Stomach (tissue), 9 donors: ENCODE data around the gene MIS12. TPM values are rescaled to one million over a fixed set of nuclear protein-coding genes. Genes with fewer than 3 reads are reported as not detected.

Source experiments
- DNase-seq, 2 donors: peaks; one replicate each; pipeline versions ENCODE4 v3.0.0 to v3.0.0-alpha.2; 2013 to 2019
- H3K27ac ChIP-seq, 5 donors: fragments of 200-600 bp in 4 of 5; sonication (generic) in 4 of 5; one replicate each; pipeline ENCODE4 v1.5.1; 2013 to 2019; ENCODE audit warnings: mild to moderate bottlenecking in 1 of 5, moderate library complexity in 1 of 5
- H3K27me3 ChIP-seq, 3 donors: fragments of 200-600 bp; sonication (generic); one replicate each; pipeline ENCODE4 v1.5.1; 2017 to 2019; ENCODE audit warnings: mixed run types in 1 of 3
- H3K36me3 ChIP-seq, 4 donors: fragments of 200-600 bp; sonication (generic); 1 replicate in 3 of 4; 2 replicates in 1 of 4; pipeline ENCODE4 v1.5.1; 2016 to 2019
- H3K4me1 ChIP-seq, 4 donors: fragments of 200-600 bp; sonication (generic); one replicate each; pipeline ENCODE4 v1.5.1; 2016 to 2019
- H3K4me3 ChIP-seq, 4 donors: fragments of 200-600 bp; sonication (generic) in 3 of 4; one replicate each; pipeline ENCODE4 v1.5.1; 2016 to 2019; ENCODE audit warnings: mild to moderate bottlenecking in 1 of 4
- H3K9me3 ChIP-seq, 4 donors: fragments of 200-600 bp; sonication (generic); one replicate each; pipeline ENCODE4 v1.5.1; 2016 to 2019
- CTCF ChIP-seq, 7 experiments: fragments of 450-650 bp in 4 of 7; fragments of 200-600 bp in 3 of 7; sonication (generic) in 3 of 7; IDR thresholded peaks; one replicate each; pipeline ENCODE4 v1.5.1; 2016 to 2019; ENCODE audit warnings: antibody characterized with exemption in 7 of 7, control low read depth in 2 of 7, mild to moderate bottlenecking in 1 of 7
- EP300 ChIP-seq: sonication (generic); formaldehyde crosslinking; IDR thresholded peaks from one replicate; pipeline ENCODE4 v1.6.1; 2017; ENCODE audit warnings: antibody characterized with exemption
- POLR2A ChIP-seq, 4 donors: fragments of 450-650 bp; IDR thresholded peaks; one replicate each; pipeline ENCODE4 v1.6.1; 2016; ENCODE audit warnings: antibody characterized with exemption in 4 of 4, control low read depth in 2 of 4, mild to moderate bottlenecking in 1 of 4, moderate library complexity in 1 of 4
- POLR2AphosphoS5 ChIP-seq, 3 donors: sonication (generic); formaldehyde crosslinking; IDR thresholded peaks; one replicate each; pipeline ENCODE4 v1.6.1; 2016; ENCODE audit warnings: antibody characterized with exemption in 3 of 3
- WGBS, 5 donors: extraction: QIAGEN DNeasy Blood & Tissue Kit in 3 of 5; methylation state at CpG; one replicate each; pipeline versions ENCODE4 v1.1.5 to v1.1.7; 2013 to 2018; 5-methylcytosine and 5-hydroxymethylcytosine counted together
- intact Hi-C: fragments of 100-400 bp; cut with DNase I; formaldehyde crosslinking; loops from one replicate; pipeline ENCODE4 v1.15.1; 2023; ENCODE audit warnings: low total_unique reads
- polyA plus RNA-seq, 3 donors: library from polyadenylated mRNA; stranded (reverse); fragments of 200-250 nt; gene quantifications; one replicate each; pipeline ENCODE4 v1.2.3, GENCODE V29; 2013
- total RNA-seq, 5 donors: library from RNA; depleted of rRNA; stranded (reverse); fragments of >200 nt; gene quantifications; one replicate each; pipeline versions ENCODE4 v1.1.0 to v1.2.3, GENCODE V29; 2014 to 2016
- donor health status: healthy with polysubstance abuse.
- donor health status: Bipolar disorder and iron deficiency.
- donor health status: healthy.

Gene MIS12
- total and polyA plus RNA-seq, 8 donors = 7.5 to 43.3 (median 13.6) TPM; not detected in 1

GRCh38 chr17:5443728-5444127, 42.6 kb upstream of the MIS12 start:
- Histone ChIP-seq H3K4me3 (no peak overlapping the region), H3K36me3 (peaks cover 17 to 71% (median 66%) of the 10 kb centered on the region in 4 donors), H3K4me1 (peaks cover 0 to 8% (median 7%) of the 10 kb centered on the region in 4 donors), H3K9me3 (no peaks in the 10 kb centered on the region), H3K27ac (no peak overlapping the region), H3K27me3 (no peaks in the 10 kb centered on the region)
- intact Hi-C loops = no loop called here
- WGBS, 5 donors = 96 to 98% (median 97%) methylated on average over 5 to 6 of the region's 6 CpGs
- no peak for DNase-seq
- TF ChIP-seq EP300 (no peak), POLR2AphosphoS5 (IDR thresholded peaks at IDR 0.05) (no peak), POLR2A (IDR thresholded peaks at IDR 0.05) (no peak), CTCF (IDR thresholded peaks at IDR 0.05) (no peak)

GRCh38 chr17:5444209-5444608, 42.2 kb upstream of the MIS12 start:
- DNase-seq = no peak
- peaks cover 21 to 76% (median 71%) of the 10 kb centered on the region in 4 donors for H3K36me3 ChIP-seq
- intact Hi-C loops = no loop called here
- TF ChIP-seq POLR2A (IDR thresholded peaks at IDR 0.05) (no peak), EP300 (no peak), CTCF (IDR thresholded peaks at IDR 0.05) (no peak), POLR2AphosphoS5 (IDR thresholded peaks at IDR 0.05) (no peak)
- H3K4me1 ChIP-seq = peaks cover 0 to 6% (median 6%) of the 10 kb centered on the region in 4 donors
- H3K27me3 ChIP-seq = no peaks in the 10 kb centered on the region
- no peak overlapping the region for H3K4me3 ChIP-seq
- H3K9me3 ChIP-seq = no peaks in the 10 kb centered on the region
- H3K27ac ChIP-seq = no peak overlapping the region
- WGBS, 5 donors = 80 to 96% (median 93%) methylated on average over 6 to 22 of the region's 22 CpGs

GRCh38 chr17:5446786-5447185, 39.6 kb upstream of the MIS12 start:
- no peak overlapping the region for H3K27ac ChIP-seq
- intact Hi-C loops = no loop called here
- TF ChIP-seq POLR2AphosphoS5 (IDR thresholded peaks at IDR 0.05) = no peak
- no peak for TF ChIP-seq POLR2A (IDR thresholded peaks at IDR 0.05)
- no peak for TF ChIP-seq CTCF (IDR thresholded peaks at IDR 0.05)
- TF ChIP-seq EP300 = no peak
- no peaks in the 10 kb centered on the region for H3K27me3 ChIP-seq
- no peak for DNase-seq
- WGBS, 5 donors = 81 to 92% (median 88%) methylated on average over 8 of the region's 8 CpGs
- H3K4me3 ChIP-seq = no peak overlapping the region
- no peaks in the 10 kb centered on the region for H3K9me3 ChIP-seq
- no peaks in the 10 kb centered on the region for H3K4me1 ChIP-seq
- peaks cover 35 to 97% (median 95%) of the 10 kb centered on the region in 4 donors for H3K36me3 ChIP-seq

- TF ChIP-seq POLR2A (IDR thresholded peaks at IDR 0.05) (no peak), EP300 (no peak), POLR2AphosphoS5 (IDR thresholded peaks at IDR 0.05) (no peak), CTCF (IDR thresholded peaks at IDR 0.05) (no peak)
- Histone ChIP-seq H3K4me1 (peaks cover 10 to 38% (median 27%) of the 10 kb centered on the region in 4 donors), H3K4me3 (no peak overlapping the region), H3K36me3 (peaks cover 13 to 39% (median 28%) of the 10 kb centered on the region in 4 donors), H3K27me3 (no peaks in the 10 kb centered on the region), H3K9me3 (no peaks in the 10 kb centered on the region), H3K27ac (no peak overlapping the region)
- DNase-seq = no peak
- intact Hi-C loops = no loop called here
- 83 to 91% (median 88%) methylated on average over 10 of the region's 10 CpGs for WGBS, 5 donors
These were observed 21.5 kb upstream of the MIS12 start for GRCh38 chr17:5464717-5465507.
